Loucy (cell line): ENCODE results near the gene LRRC14B.

Experiments used
- EZH2phosphoT487 ChIP-seq: fragments of 200-600 bp; IDR thresholded peaks from 2 replicates; pipeline ENCODE4 v1.6.1; 2018; ENCODE audit warnings: antibody characterized with exemption, mild to moderate bottlenecking, moderate library complexity, borderline replicate concordance
- TF ChIP-seq, protein P1 (sequence below): fragments of 200-600 bp; sonication (generic); conservative IDR thresholded peaks from 2 replicates; pipeline ENCODE4 v1.5.1; 2014; ENCODE audit warnings: mild to moderate bottlenecking, antibody characterized with exemption, low read length

DNA sequence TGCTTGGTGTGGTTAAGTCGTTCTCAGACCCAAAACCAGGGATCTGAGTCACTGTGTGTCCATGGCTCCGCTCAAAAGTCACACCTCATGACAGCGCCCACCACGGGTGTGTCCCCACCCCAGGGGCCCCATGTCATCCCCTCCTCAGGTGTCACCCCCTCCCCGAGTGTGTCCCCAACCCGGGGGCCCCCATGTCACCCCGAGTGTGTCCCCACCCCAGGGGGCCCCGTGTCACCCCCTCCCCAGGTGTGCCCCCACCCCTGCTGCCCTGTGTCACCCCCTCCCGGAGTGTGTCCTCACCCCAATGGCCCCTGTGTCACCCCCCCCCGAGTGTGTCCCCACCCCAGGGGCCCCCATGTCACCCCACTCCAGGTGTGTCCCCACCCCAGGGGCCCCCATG is 5.1 kb downstream of the LRRC14B start:
- TF ChIP-seq, protein P1, sequence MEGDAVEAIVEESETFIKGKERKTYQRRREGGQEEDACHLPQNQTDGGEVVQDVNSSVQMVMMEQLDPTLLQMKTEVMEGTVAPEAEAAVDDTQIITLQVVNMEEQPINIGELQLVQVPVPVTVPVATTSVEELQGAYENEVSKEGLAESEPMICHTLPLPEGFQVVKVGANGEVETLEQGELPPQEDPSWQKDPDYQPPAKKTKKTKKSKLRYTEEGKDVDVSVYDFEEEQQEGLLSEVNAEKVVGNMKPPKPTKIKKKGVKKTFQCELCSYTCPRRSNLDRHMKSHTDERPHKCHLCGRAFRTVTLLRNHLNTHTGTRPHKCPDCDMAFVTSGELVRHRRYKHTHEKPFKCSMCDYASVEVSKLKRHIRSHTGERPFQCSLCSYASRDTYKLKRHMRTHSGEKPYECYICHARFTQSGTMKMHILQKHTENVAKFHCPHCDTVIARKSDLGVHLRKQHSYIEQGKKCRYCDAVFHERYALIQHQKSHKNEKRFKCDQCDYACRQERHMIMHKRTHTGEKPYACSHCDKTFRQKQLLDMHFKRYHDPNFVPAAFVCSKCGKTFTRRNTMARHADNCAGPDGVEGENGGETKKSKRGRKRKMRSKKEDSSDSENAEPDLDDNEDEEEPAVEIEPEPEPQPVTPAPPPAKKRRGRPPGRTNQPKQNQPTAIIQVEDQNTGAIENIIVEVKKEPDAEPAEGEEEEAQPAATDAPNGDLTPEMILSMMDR, result no peak
- TF ChIP-seq EZH2phosphoT487, result no peak
